Embryonic facial prominence (tissue), 1 donor: ENCODE measurements around the gene JARID2.

Source experiments
- DNase-seq: peaks from one replicate; pipeline ENCODE4 v3.0.0-alpha.2; 2016; ENCODE audit errors: extremely low spot score

JARID2 gene

DNA sequence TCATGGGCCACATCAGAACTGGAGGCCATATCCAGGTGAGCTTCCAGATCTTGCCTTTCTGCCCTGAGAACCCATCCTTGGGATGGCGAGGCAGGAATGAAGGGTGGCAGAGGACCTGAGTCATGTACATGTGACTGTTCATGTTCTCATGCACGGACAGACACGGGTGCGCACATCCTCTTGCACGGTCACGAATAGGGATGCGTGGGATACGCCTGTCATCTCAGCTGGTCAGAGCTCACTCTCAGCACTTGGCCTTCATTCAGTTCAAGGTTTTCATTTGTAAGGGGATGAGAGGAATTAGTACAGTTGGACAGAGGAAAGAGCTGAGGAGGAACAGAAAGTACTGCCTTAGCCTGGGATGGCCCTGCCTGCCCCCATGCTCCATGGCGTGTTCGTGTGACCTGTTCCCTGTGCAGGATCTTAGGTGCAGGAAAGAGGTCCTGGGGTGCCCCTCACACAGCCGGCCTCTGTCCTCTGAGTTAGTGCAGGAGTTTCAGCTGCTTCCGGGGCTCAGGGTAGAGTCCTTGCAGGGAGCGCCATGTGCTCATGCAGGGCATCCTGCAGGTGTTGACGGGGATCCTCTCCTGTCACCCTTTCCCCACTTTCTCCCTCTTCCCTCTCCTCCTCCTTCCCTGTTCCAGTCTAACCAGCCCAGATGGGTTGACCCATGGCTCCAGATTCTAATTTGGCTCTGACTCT lies 243.5 kb downstream of the JARID2 start:
- DNase-seq, result no peak

DNA sequence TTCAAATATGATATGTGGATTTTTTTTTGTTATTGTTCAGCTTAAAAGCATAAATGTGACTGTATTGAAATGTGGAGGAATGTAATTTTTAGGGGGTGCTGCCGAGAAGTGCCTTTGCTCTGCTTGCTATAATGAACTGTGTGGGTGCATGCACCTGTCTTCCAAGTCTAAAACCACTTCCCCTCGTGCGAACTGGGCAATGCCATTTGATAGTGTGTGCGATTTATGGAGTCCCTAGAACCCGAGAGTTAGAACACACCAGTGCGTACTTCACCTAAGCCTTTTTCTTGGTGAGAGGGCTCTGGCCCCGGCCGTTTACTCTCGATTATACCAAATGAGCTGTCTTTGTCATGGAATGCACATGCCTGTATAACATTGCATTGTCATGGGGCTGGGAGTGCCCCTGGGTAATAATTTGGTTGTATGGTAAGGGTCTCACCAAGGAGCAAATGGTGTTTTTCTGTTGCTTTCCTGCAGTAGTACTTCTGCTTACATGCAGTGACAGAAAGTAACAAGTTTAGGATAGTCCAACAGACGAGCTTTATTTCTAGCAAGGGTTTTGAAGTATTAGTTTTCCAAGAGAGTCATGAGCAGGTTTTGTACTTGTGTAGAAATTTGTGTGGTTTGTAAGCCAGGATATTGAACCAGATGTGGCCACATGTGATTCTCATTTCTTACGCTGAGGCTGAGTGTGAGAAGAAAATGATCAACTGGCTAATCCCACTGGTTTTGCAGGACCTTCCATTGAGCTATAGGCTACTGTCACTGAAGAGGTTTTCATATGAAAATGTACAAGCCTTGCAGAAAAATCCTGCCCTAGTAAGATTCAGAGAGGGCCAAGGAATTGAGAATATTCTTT lies 244.6 kb downstream of the JARID2 start:
- no peak for DNase-seq

GRCh38 chr6:15491255-15491985 lies 245.6 kb downstream of the JARID2 start:
- peak; percentile 73 for DNase-seq

GRCh38 chr6:15491986-15492269 lies 246.1 kb downstream of the JARID2 start:
- no peak for DNase-seq

- DNase-seq, result no peak
Measured at GRCh38 chr6:15493437-15494168, 247.7 kb downstream of the JARID2 start.

DNA sequence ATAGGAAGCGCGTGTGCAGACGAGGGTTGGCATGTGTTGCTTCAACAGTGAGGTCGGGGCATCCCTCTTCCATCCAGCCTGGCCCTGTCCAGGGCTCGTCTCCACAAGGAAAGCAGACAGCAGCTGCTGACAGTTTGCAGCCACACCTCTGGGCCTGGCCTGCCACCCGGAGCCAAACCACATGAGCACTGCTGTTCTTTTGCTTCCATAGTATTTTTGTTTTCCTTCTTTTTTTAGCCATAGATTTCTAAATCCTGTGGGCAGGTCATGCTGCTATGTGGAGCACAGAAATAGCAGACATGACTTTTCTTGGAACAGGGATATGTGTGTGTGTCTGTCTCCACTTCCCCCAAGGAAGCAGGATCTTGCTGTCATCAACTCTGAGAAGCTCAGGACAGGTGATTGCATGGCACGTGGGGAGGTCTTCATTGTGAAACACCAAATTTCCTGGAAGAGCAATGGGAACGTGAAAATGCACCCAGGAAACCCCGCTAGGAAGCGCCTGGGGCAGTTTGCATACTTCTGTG lies 249.6 kb downstream of the JARID2 start:
- DNase-seq, result no peak

GRCh38 chr6:15496345-15497131 lies 250.7 kb downstream of the JARID2 start:
- no peak for DNase-seq

DNA sequence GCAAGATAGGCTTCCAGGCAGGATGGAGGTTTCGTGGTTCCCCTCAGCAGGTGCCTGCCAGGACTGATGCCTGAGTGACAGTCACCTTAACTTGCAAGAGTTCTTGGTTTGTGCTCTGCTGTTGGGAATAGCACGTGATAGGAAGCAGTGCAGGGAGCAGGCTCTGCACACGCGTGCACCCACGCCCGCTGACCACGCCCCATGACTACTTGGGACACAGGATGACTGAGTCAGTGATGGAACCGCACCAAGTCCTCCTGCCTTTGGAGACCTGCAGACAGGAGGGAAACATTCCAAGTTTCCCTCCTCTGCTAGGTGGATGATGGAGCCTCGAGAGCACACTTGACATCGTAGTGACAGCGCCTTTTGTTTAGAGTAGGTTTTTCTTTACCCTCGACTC lies 252.8 kb downstream of the JARID2 start:
- DNase-seq, result no peak

GRCh38 chr6:15499125-15499524 lies 253.3 kb downstream of the JARID2 start:
- no peak for DNase-seq

DNA sequence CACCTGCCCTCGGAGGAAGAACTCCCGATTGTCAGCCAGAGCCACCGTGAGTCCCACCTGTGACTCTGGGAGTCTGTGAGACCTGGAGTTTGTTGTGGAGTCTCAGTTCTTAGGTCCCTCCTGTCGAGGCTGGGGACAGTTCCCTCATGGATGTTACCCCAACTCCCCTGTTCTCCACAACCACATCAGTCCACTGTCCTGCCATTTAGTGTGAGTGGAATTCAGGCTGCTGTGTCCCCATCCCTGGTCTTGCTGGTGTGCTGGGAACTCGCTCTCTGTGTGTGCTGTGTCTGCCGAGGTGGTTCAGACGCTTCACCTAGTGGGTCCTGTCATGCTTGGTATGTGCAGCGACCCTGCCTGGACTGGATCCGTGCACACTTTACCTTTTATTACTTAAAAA lies 253.7 kb downstream of the JARID2 start:
- no peak for DNase-seq

GRCh38 chr6:15500078-15500740 lies 254.3 kb downstream of the JARID2 start:
- no peak for DNase-seq

DNA sequence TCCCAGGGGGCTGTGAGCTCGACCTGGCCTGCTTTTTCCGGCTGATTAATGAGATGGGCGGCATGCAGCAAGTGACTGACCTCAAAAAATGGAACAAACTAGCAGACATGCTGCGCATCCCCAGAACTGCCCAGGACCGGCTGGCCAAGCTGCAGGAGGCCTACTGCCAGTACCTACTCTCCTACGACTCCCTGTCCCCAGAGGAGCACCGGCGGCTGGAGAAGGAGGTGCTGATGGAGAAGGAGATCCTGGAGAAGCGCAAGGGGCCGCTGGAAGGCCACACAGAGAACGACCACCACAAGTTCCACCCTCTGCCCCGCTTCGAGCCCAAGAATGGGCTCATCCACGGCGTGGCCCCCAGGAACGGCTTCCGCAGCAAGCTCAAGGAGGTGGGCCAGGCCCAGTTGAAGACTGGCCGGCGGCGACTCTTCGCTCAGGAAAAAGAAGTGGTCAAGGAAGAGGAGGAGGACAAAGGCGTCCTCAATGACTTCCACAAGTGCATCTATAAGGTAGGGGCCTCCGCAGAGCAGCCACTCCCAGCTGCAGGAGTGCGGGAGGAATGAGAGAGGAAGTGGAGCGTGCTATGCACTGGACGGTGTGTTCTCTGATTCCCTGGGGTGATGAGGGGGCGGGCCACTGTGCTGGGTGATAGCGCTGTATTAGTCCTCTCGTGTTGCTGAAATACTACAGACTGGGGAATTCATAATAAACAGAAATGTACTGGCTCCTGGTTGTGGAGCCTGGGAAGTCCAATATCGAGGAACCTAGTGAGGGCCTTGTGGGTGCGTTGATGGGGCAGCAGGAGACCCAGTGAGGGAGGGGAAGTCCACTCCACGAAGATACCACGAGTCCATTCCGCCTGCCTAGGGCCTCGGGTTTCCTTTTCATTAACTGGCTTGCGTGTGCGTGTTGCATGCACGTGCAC lies 255.3 kb downstream of the JARID2 start:
- no peak for DNase-seq

DNA sequence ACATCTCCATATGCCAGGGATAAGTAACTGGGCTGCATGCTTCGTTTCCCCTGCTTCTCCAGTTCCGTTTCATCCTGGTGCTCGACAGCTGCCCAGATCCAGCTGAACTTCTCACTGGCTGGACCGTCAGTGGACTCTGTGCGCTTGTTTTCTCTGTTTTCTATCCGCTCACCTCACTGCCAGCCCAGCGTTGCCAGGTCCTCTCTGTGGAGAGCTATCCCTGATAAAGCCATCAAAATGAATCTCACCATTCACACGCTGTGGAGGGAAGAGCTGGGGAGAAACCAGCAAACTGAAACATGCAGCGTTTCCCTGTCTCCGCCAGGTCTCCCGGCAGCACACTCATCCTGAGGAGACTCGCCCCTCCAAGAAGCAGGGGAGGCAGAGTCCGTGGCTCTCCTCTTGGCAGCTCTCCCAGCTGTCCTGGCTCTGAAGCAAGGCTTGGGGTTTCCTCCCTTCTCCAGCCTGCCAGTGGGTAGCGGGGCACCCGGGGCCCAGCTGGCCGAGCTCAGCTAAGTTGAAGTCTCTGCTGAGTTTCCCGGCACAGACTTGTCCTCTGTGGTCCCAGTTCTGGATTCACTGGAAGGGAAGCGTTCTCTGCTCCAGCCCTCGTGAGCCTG lies 256.1 kb downstream of the JARID2 start:
- no peak for DNase-seq

GRCh38 chr6:15502446-15503345 lies 256.8 kb downstream of the JARID2 start:
- DNase-seq, result no peak

- DNase-seq, result no peak
Measured at GRCh38 chr6:15503346-15503680, 257.4 kb downstream of the JARID2 start.

DNA sequence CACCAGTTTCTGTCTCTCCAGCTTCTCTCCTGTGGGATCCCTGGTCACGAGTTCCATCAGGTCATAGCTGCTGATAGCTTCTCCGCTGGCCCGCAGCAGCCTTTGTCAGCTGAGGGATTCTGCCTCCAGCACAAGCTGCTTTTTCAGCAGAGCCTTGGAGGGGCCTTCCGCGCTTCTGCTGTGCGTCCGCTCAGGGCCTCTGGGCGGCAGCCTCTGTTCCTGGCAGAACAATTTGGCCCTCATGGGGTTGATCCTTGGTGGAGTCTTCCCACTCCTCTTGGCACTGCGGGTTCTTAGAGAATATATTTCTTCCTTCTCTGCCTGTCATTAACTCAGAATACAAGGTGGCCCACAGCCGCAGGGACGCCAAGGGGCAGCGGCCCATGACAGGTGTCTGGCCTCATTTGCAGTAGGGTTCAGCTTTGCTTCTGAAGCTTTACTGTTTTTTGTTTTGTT lies 258.2 kb downstream of the JARID2 start:
- DNase-seq, result no peak

DNA sequence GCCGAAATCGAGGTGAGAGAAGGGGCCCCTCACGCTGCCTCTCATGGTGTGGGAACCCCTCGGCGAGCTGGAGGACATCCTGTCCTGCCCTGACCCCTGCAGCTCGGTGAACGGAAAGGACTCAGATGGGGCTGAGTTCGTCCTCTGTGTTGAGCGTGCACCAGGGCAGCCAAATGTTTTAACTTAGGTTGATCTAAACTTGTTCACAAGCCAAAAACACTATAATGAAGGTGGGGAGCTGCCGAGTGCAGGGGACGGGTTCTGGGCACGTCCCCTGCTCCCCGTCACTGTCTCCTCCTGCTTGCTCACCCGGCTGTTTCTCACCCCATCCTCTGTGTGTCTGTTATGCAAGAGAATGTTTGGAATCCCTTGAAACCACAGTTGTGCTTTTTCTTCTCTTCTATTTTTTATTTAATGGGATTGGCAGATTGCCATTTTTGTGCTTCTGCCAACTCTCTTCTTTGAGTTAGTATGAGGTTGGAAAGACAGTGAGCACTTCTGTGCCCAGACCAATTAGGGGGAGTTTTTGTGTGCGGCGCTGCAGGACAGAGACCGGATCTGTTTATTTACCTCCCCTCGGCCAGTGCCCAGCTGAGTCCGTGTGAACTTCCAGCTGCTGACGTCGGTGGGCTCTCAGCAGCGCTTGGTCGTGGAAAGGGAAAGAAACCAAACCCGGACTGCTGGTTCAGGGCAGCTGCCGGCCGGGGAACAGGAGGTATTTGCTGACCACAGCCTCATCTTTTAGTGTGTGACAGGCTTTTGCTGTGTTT lies 258.9 kb downstream of the JARID2 start:
- DNase-seq, result peak; percentile 84
